Gastroesophageal sphincter (tissue), 4 donors: ENCODE results near the gene TIMM17B. TPM values are rescaled to one million over a fixed set of nuclear protein-coding genes. Genes with fewer than 3 reads are reported as not detected.

Source experiments
- total RNA-seq, 4 donors: library from RNA; depleted of rRNA; stranded (reverse); fragments of >200 nt; gene quantifications; one replicate each; pipeline ENCODE4 v1.1.0, GENCODE V29; 2016

The TIMM17B gene
- total RNA-seq, 4 donors from 2014 or later: 38.0 to 57.7 (median 39.5) TPM

Other genes with a start within 250 kb of the TIMM17B start
- 1 to 10 TPM; 1.6 to 5.4 (median 3.7) TPM for gene WAS, start 214.0 kb downstream of the TIMM17B start, total RNA-seq
- 10 to 100 TPM in 1 of 4 donors, 1 to 10 TPM in 3; 3.4 to 11.7 (median 5.1) TPM for gene SUV39H1, start 201.0 kb downstream of the TIMM17B start, total RNA-seq
- gene GLOD5, start 136.0 kb downstream of the TIMM17B start, total RNA-seq: not detected
- gene GATA1, start 111.2 kb downstream of the TIMM17B start, total RNA-seq: not detected
- 10 to 100 TPM; 50.7 to 66.8 (median 56.9) TPM for gene HDAC6, start 95.7 kb downstream of the TIMM17B start, total RNA-seq
- gene ERAS, start 71.3 kb downstream of the TIMM17B start, total RNA-seq: not detected
- 10 to 100 TPM in 1 of 4 donors, 1 to 10 TPM in 3; 2.3 to 10.6 (median 5.5) TPM for gene PCSK1N, start 62.2 kb downstream of the TIMM17B start, total RNA-seq
- gene PQBP1, start 162 bp upstream of the TIMM17B start, total RNA-seq: 10 to 100 TPM; 47.8 to 79.8 (median 69.4) TPM
- gene SLC35A2, start 13.9 kb upstream of the TIMM17B start, total RNA-seq: 10 to 100 TPM in 3 of 4 donors, 1 to 10 TPM in 1; 8.1 to 12.8 (median 11.9) TPM
- gene PIM2, start 21.3 kb upstream of the TIMM17B start, total RNA-seq: 1 to 10 TPM; 4.7 to 7.4 (median 7.0) TPM
- gene OTUD5, start 59.8 kb upstream of the TIMM17B start, total RNA-seq: 10 to 100 TPM; 36.8 to 54.3 (median 47.7) TPM
- gene KCND1, start 74.1 kb upstream of the TIMM17B start, total RNA-seq: 1 to 10 TPM in 3 of 4 donors, under 1 TPM in 1; 0.78 to 2.7 (median 1.7) TPM
- gene GRIPAP1, start 104.5 kb upstream of the TIMM17B start, total RNA-seq: 10 to 100 TPM; 28.1 to 62.6 (median 33.9) TPM
- gene TFE3, start 145.6 kb upstream of the TIMM17B start, total RNA-seq: 100 to 1,000 TPM in 3 of 4 donors, 10 to 100 TPM in 1; 85.8 to 165 (median 107) TPM
- 1 to 10 TPM; 1.1 to 4.7 (median 2.5) TPM for gene CCDC120, start 161.2 kb upstream of the TIMM17B start, total RNA-seq
- gene PRAF2, start 176.2 kb upstream of the TIMM17B start, total RNA-seq: 10 to 100 TPM in 3 of 4 donors, 1 to 10 TPM in 1; 9.6 to 20.9 (median 17.2) TPM
- gene WDR45, start 182.1 kb upstream of the TIMM17B start, total RNA-seq: 100 to 1,000 TPM in 1 of 4 donors, 10 to 100 TPM in 3; 60.8 to 101 (median 80.9) TPM
- gene GPKOW, start 226.0 kb upstream of the TIMM17B start, total RNA-seq: 10 to 100 TPM; 28.2 to 34.1 (median 31.5) TPM